BE2C (cell line): ENCODE data around the gene SMARCE1. TPM values are rescaled to one million over a fixed set of nuclear protein-coding genes. Genes with fewer than 3 reads are reported as not detected.
A peak's percentile ranks its signal among the peaks of the same experiment; 100 is the strongest.

Experiments used
- DNase-seq: peaks from one replicate; pipeline ENCODE4 v3.0.0-alpha.2; 2020
- H3K27me3 ChIP-seq: fragments of 250-450 bp; sonication (Bioruptor Pico); 2 replicates; pipeline ENCODE4 v1.5.1; 2020; ENCODE audit warnings: mild to moderate bottlenecking
- H3K36me3 ChIP-seq: fragments of 250-450 bp; sonication (Bioruptor Pico); 2 replicates; pipeline ENCODE4 v1.5.1; 2020; ENCODE audit warnings: mild to moderate bottlenecking
- H3K4me1 ChIP-seq: fragments of 250-450 bp; sonication (Bioruptor Pico); 2 replicates; pipeline ENCODE4 v1.5.1; 2020
- H3K4me3 ChIP-seq: 2 replicates; pipeline ENCODE4 v1.5.1; 2011; ENCODE audit warnings: low read depth, low read length
- H3K9me3 ChIP-seq: fragments of 250-450 bp; sonication (Bioruptor Pico); 2 replicates; pipeline ENCODE4 v1.5.1; 2020
- CTCF ChIP-seq: IDR thresholded peaks from 2 replicates; pipeline ENCODE4 v1.5.1; 2012; ENCODE audit warnings: mild to moderate bottlenecking, low read depth, low read length
- polyA plus RNA-seq: library from polyadenylated mRNA; unstranded; fragments of >200 nt; gene quantifications from one replicate; pipeline ENCODE4 v1.2.1, GENCODE V29; 2012; ENCODE audit warnings: low read depth, missing spikeins; ENCODE audit not compliant: insufficient read length, insufficient read depth

SMARCE1 gene
- polyA plus RNA-seq: 182 TPM

DNA sequence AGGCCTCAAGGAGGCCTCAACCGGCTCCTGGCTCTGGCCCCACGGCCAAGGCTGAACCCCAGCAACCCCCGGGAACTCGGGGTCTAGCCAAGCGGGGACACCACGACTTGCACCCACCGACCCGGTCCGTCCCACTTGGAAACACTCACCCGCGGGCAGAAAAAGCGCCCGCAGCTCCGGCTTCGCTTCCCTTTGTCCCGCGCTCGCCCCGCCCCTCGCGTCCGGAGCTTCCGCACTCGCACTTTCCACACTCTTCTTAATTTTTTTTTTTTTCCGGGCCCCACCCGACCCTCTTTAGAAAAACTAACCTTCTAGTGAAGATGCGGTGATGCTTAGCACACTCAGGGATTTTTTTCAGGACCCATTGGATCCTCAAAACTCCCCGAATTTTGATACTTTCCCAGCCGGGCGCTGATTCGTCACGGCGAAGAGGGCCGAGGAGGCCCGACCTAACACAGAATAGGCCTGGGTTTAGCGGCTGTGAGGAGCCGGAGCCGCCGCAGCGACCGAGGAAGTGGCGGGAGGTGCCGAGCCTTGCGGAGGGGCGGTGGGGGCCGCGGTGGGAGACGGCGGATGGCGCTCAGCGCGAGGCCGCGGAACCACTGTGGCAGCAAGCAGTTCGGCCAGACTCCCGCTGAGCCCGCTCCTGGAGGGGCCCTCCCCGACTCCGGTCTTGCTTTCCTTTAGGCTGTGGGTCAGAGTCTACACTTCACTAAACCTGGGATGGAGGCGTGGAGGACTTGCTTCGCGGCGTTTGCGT, at the start of gene SMARCE1:
Gene SMARCE1 (minus strand): TSS at position 195 of the 760 bp plus-strand sequence. CDS start 2,016 bp downstream, outside the sequence.
- Histone ChIP-seq H3K27me3 (no peaks in the 10 kb centered on the region), H3K4me3 (peak within 1 kb of the TSS; percentile 99), H3K9me3 (no peaks in the 10 kb centered on the region), H3K4me1 (peaks cover 3% of the 10 kb centered on the region; the same call in 1 of the 2 replicates), H3K36me3 (peaks cover 26% of the 10 kb centered on the region)
- peak; percentile 73 for DNase-seq
- no peak for TF ChIP-seq CTCF

DNA sequence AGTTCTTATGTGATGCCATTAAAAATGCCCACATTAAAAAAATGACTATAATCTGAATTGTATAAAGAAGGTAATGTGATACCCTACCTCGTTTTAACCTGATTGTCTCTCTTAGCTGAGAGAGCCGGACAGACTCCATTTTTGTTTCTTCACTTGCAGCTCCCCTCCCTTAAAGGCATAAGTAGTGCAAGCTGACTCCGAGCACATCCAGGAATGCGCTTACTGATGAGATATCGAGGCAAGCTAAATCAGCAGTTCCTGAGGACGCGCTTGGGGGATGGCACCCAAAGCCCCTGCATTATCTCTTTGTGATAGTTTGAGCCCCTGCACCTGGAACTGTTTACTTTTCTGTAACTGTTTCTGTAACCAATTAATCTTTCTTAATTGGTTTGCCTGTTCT, 49.7 kb upstream of the SMARCE1 start:
- no peaks in the 10 kb centered on the region for H3K9me3 ChIP-seq
- H3K4me1 ChIP-seq: no peaks in the 10 kb centered on the region
- H3K36me3 ChIP-seq: no peaks in the 10 kb centered on the region
- H3K4me3 ChIP-seq: no peak overlapping the region
- TF ChIP-seq CTCF: no peak
- no peak for DNase-seq
- H3K27me3 ChIP-seq: peaks cover 97% of the 10 kb centered on the region

- no peaks in the 10 kb centered on the region for H3K4me1 ChIP-seq
- H3K4me3 ChIP-seq: no peak overlapping the region
- H3K36me3 ChIP-seq: no peaks in the 10 kb centered on the region
- TF ChIP-seq CTCF: no peak
- DNase-seq: no peak
- no peaks in the 10 kb centered on the region for H3K9me3 ChIP-seq
- H3K27me3 ChIP-seq: peaks cover 95% of the 10 kb centered on the region
Observed at GRCh38 chr17:40696651-40697072, 49.0 kb upstream of the SMARCE1 start.

DNA sequence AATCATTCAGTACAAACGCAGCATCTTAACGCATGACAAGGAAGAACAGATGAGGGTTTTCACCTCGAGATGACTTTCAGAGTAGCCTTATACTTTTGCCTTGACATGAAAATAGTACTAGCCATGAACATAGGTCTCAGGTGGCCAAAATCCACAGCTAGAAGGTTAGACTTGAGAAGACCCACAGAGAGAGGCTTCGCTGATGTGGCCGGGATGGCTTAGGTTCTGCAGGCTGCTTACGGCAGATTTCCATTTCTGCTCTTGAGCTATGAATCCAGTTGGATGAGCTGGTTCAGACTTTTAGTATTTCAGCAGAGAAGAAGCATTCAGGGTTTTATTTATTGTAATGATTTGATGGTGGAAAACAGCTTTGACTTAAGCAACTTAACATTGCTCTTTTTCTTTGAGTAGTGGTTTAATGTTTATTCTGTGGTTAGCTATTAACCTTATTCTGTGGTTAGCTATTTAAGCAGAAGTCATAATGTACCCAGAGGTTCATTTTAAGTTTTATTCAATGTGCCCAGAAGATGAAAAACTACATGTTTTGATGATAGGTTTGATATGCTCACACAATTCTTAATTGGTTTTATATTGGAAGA, 48.4 kb upstream of the SMARCE1 start:
- no peaks in the 10 kb centered on the region for H3K4me1 ChIP-seq
- H3K36me3 ChIP-seq: no peaks in the 10 kb centered on the region
- no peaks in the 10 kb centered on the region for H3K9me3 ChIP-seq
- DNase-seq: no peak
- peaks cover 96% of the 10 kb centered on the region for H3K27me3 ChIP-seq
- no peak overlapping the region for H3K4me3 ChIP-seq
- TF ChIP-seq CTCF: no peak

GRCh38 chr17:40694584-40694983, 47.0 kb upstream of the SMARCE1 start:
- Histone ChIP-seq H3K4me3 (no peak overlapping the region), H3K9me3 (no peaks in the 10 kb centered on the region), H3K36me3 (no peaks in the 10 kb centered on the region), H3K27me3 (peaks cover 88% of the 10 kb centered on the region), H3K4me1 (no peaks in the 10 kb centered on the region)
- TF ChIP-seq CTCF: no peak
- no peak for DNase-seq

DNA sequence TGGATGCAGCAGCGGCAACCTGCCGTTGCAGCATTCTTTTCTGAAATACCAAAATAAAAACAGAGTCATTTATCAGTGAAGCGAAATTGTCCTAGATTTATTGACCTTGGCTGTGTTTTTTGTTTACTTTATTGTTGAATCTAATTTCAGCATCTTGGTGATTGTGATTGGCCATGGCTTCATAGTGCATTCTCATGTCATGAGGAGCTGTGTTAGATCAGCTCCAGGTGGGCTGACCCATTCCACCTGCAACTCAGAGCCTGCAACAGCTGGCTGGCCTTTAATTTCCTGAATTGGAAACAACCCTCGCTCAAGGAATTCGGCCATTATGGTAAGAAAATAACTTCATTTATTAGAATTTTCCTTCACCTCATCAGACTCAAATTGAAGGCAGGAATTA, 39.5 kb upstream of the SMARCE1 start:
- no peaks in the 10 kb centered on the region for H3K9me3 ChIP-seq
- no peaks in the 10 kb centered on the region for H3K36me3 ChIP-seq
- TF ChIP-seq CTCF: no peak
- H3K27me3 ChIP-seq: peaks cover 82% of the 10 kb centered on the region
- H3K4me1 ChIP-seq: no peaks in the 10 kb centered on the region
- DNase-seq: no peak
- no peak overlapping the region for H3K4me3 ChIP-seq
